Ovary (tissue), 9 donors: ENCODE data around the gene FAM53C. TPM values are rescaled to one million over a fixed set of nuclear protein-coding genes. Genes with fewer than 3 reads are reported as not detected.

ENCODE experiments used
- DNase-seq, 5 donors: peaks; one replicate each; pipeline ENCODE4 v3.0.0-alpha.2; 2019 to 2020
- H3K27ac ChIP-seq, 2 donors: fragments of 200-600 bp; one replicate each; pipeline versions ENCODE4 v1.5.1 to v1.8.0; 2019 to 2022
- H3K27me3 ChIP-seq: fragments of 200-600 bp; one replicate; pipeline ENCODE4 v1.8.0; 2022
- H3K36me3 ChIP-seq: fragments of 200-600 bp; sonication (generic); one replicate; pipeline ENCODE4 v1.5.1; 2019
- H3K4me1 ChIP-seq: one replicate; pipeline ENCODE4 v1.8.1; 2013; ENCODE audit warnings: mild to moderate bottlenecking, moderate library complexity; ENCODE audit not compliant: insufficient read depth
- H3K4me3 ChIP-seq: fragments of 200-600 bp; sonication (generic); one replicate; pipeline ENCODE4 v1.5.1; 2017
- H3K9me3 ChIP-seq, 2 donors: fragments of 200-600 bp in 1 of 2; sonication (generic) in 1 of 2; one replicate each; pipeline versions ENCODE4 v1.5.1 to v1.8.1; 2013 to 2019; ENCODE audit warnings: mild to moderate bottlenecking in 1 of 2, moderate library complexity in 1 of 2
- EP300 ChIP-seq: sonication (generic); formaldehyde crosslinking; IDR thresholded peaks from one replicate; pipeline ENCODE4 v1.6.1; 2017; ENCODE audit warnings: antibody characterized with exemption
- POLR2A ChIP-seq: fragments of 450-650 bp; IDR thresholded peaks from one replicate; pipeline ENCODE4 v1.6.1; 2017; ENCODE audit warnings: antibody characterized with exemption, mild to moderate bottlenecking, moderate library complexity
- WGBS, 3 donors: extraction: QIAGEN DNeasy Blood & Tissue Kit in 1 of 3; methylation state at CpG; one replicate each; pipeline versions ENCODE4 v1.1.5 to v1.1.7; 2013 to 2017; 5-methylcytosine and 5-hydroxymethylcytosine counted together
- intact Hi-C, 4 donors: fragments of 100-400 bp; cut with DNase I; formaldehyde crosslinking; loops; one replicate each; pipeline versions ENCODE4 v1.11.0 to v1.15.1; 2022 to 2023
- polyA plus RNA-seq, 2 donors: library from polyadenylated mRNA; stranded (reverse); fragments of 200-250 nt in 1 of 2; fragments of 350-450 nt in 1 of 2; fragmentation: Illumina TruSeq in 1 of 2; extraction: RNeasy Lipid Tissue Mini Kit (QIAGEN cat#74804) in 1 of 2; gene quantifications; one replicate each; pipeline ENCODE4 v1.2.3, GENCODE V29; 2013 to 2014
- total RNA-seq, 7 donors: library from RNA; depleted of rRNA in 2 of 7; stranded (reverse); fragments of >200 nt in 2 of 7; fragmentation: NEBNext Ultra II Directional in 3 of 7; extraction: Animal tissue kit (Norgen Biotek cat#: 25700) in 3 of 7; gene quantifications; one replicate each; pipeline versions ENCODE4 v1.1.0 to v1.2.4, GENCODE V29; 2016 to 2023
- TF ChIP-seq, protein P1 (sequence below), 3 donors: fragments of 450-650 bp in 2 of 3; fragments of 200-600 bp in 1 of 3; IDR thresholded peaks; one replicate each; pipeline versions ENCODE4 v1.5.1 to v1.8.0; 2016 to 2022; ENCODE audit warnings: antibody characterized with exemption in 3 of 3, mild to moderate bottlenecking in 1 of 3
- donor health status: DM: no; HTN: no; CAD: no; lungs with moderate emphysema.
- donor health status: DM: no; HTN: no; CAD: no.
- donor health status: Bipolar disorder and iron deficiency.
- donor health status: DM: yes; HTN: yes; CAD: no.
- donor health status: DM: no; HTN: no; CAD: no.
- donor health status: DM: yes; HTN: yes; CAD: no.

FAM53C gene
- total and polyA plus RNA-seq, 9 donors, result 13.1 to 29.3 (median 19.9) TPM

DNA sequence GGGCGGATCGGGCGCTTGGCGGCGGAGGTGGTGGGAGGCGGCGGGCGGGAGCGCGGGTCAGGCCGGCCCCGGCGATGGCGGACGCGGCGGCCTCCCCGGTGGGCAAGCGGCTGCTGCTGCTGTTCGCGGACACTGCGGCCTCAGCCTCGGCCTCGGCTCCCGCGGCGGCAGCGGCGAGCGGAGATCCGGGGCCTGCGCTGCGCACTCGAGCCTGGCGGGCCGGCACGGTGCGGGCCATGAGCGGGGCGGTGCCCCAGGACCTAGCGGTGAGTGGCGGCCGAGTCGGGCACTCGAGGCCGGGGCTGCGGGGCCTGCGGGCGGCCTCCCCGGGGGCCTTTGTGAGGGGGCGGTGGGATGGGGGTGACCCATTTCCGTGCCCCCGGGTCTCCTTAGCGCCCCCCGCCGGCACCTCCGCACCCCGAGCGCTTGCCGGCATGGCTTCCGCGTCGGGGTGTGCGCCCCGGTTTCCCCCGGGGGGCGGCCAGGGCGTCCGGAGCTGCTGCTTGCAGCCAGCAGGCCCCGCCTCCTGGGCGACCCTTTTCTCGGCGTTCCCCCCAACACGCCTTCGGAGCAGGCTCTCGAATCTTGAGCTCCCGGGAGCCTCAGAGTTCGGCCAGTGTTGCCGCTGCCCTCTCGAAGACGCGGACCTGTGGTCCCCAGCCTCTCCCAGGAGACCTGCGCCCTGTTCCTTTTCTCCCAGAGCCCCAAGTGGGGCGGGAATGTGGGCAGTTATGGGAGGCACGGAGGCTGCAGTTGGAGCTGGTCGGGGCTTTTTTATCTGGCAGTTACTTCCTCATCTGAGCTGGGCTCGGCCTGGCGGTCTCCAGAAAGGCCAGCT, 14.9 kb downstream of the FAM53C start:
- Histone ChIP-seq H3K4me1 (peaks cover 2% of the 10 kb centered on the region), H3K4me3 (peak overlapping the region; percentile 87), H3K9me3 (no peaks in the 10 kb centered on the region), H3K27me3 (no peaks in the 10 kb centered on the region), H3K27ac (peak overlapping the region; percentile 95 to 99), H3K36me3 (no peaks in the 10 kb centered on the region)
- TF ChIP-seq POLR2A (no peak), EP300 (no peak)
- TF ChIP-seq, protein P1, sequence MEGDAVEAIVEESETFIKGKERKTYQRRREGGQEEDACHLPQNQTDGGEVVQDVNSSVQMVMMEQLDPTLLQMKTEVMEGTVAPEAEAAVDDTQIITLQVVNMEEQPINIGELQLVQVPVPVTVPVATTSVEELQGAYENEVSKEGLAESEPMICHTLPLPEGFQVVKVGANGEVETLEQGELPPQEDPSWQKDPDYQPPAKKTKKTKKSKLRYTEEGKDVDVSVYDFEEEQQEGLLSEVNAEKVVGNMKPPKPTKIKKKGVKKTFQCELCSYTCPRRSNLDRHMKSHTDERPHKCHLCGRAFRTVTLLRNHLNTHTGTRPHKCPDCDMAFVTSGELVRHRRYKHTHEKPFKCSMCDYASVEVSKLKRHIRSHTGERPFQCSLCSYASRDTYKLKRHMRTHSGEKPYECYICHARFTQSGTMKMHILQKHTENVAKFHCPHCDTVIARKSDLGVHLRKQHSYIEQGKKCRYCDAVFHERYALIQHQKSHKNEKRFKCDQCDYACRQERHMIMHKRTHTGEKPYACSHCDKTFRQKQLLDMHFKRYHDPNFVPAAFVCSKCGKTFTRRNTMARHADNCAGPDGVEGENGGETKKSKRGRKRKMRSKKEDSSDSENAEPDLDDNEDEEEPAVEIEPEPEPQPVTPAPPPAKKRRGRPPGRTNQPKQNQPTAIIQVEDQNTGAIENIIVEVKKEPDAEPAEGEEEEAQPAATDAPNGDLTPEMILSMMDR (IDR thresholded peaks at IDR 0.05), result peak in 1 of 3 donors; percentile 33
- 0 to 1% (median 1%) methylated on average over 30 to 87 of the region's 88 CpGs for WGBS, 3 donors
- intact Hi-C loops, result no loop called here
- DNase-seq, result peak; percentile 53 to 80 (median 75)

DNA sequence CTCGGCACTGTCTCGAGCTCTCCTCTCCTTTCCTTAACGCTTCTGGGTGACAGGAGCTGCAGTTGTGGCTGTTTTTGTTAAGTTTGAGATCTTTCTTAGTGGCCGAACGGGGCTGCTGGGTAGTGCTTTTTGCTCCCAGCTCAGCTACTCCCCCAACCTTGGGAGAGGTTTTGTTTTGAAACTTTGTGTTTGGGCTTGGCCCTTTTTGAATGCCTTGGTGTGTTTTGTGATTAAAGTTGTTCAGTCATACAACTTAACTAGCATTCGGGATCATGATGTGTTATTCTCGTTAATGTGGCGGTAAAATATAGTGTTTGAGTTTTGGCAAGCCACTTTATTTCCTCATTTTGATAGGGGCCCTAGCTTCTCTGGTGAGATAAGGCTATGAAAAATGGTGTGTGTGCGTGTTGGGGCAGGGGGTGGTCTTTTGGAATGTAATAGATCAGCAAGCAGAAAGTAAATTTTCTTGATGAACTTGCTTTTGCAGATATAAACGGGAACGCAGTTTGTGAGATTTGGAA, 15.6 kb downstream of the FAM53C start:
- Histone ChIP-seq H3K36me3 (no peaks in the 10 kb centered on the region), H3K9me3 (no peaks in the 10 kb centered on the region), H3K4me1 (peaks cover 2% of the 10 kb centered on the region), H3K4me3 (peak overlapping the region; percentile 87), H3K27me3 (no peaks in the 10 kb centered on the region), H3K27ac (peak overlapping the region; percentile 95 to 99)
- no peak for DNase-seq
- WGBS, 3 donors, result 0% methylated on average over 11 of the region's 11 CpGs
- no peak for TF ChIP-seq POLR2A
- TF ChIP-seq EP300, result no peak
- TF ChIP-seq, protein P1 (IDR thresholded peaks at IDR 0.05), result no peak
- intact Hi-C loops, result no loop called here

DNA sequence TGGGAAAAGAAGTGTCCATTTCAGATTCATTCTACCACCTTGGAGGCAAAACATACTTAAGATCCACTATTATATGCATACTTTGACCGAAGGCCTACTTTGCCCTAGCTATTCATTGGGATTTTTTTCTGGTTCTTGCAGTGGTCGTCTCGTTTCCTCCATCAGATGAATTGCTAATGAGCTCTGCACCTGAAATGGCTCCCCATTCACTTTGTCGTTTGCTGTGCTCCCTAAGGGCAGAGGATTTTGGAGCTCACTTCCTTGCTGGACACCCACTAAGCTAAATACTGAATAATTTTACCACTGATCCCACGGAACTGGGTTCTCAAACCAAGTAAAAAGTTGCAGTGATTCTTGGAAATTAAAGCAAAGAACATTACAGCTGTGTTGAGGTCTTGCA, 16.3 kb downstream of the FAM53C start:
- Histone ChIP-seq H3K36me3 (no peaks in the 10 kb centered on the region), H3K27ac (peak overlapping the region; percentile 95 to 99), H3K9me3 (no peaks in the 10 kb centered on the region), H3K4me3 (peak overlapping the region; percentile 87), H3K27me3 (no peaks in the 10 kb centered on the region), H3K4me1 (peaks cover 2% of the 10 kb centered on the region)
- 9 to 10% (median 10%) methylated on average over 5 of the region's 5 CpGs for WGBS, 3 donors
- no peak for TF ChIP-seq EP300
- TF ChIP-seq POLR2A, result no peak
- TF ChIP-seq, protein P1 (IDR thresholded peaks at IDR 0.05), result no peak
- DNase-seq, result no peak
- intact Hi-C loops, result no loop called here

DNA sequence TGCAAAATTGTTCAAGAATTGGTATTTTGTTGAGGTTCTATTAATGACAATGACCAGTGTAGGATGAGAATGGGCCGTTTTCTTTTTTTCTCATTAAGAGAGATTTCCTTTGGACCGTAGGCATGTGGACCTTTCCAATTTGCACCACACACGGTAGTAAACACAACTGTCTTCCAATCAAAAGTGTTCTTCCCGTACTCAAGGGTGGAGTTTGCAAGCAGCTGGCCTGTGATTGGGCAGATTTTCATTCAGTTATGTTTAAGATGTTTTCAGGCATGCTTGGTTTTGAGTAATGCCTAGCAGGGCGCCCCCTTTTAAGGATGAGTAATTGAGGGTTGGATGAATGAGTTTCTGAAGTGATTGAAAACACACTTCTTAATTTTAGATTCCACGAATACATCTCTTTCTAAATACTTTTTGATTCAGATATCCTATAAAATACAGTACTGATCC, 16.9 kb downstream of the FAM53C start:
- Histone ChIP-seq H3K4me1 (peaks cover 2% of the 10 kb centered on the region), H3K27me3 (no peaks in the 10 kb centered on the region), H3K27ac (no peak overlapping the region), H3K9me3 (no peaks in the 10 kb centered on the region), H3K36me3 (no peaks in the 10 kb centered on the region), H3K4me3 (no peak overlapping the region)
- TF ChIP-seq, protein P1 (IDR thresholded peaks at IDR 0.05), result no peak
- TF ChIP-seq POLR2A, result no peak
- no peak for TF ChIP-seq EP300
- WGBS, 3 donors, result 15 to 19% (median 16%) methylated on average over 6 of the region's 6 CpGs
- intact Hi-C loops, result no loop called here
- DNase-seq, result no peak
